SW480 (cell line): ENCODE results near the gene CADM4.
"Not testable (repeated sequence)": the region's sequence is repeated elsewhere in the genome, so short reads cannot be mapped to it uniquely, and the experiment has no call there.

Experiments used
- DNase-seq: peaks from one replicate; pipeline ENCODE4 v3.0.0-alpha.2; 2016; ENCODE audit warnings: low spot score

The CADM4 gene

GRCh38 chr19:43662487-43662886 is 22.8 kb upstream of the CADM4 start:
- DNase-seq = no peak

GRCh38 chr19:43660971-43661360 is 21.3 kb upstream of the CADM4 start:
- DNase-seq = no peak

GRCh38 chr19:43660301-43660970 is 20.8 kb upstream of the CADM4 start:
- DNase-seq = no peak

- DNase-seq = no peak
Measured at GRCh38 chr19:43658494-43658893, 18.8 kb upstream of the CADM4 start.

GRCh38 chr19:43658001-43658400 is 18.4 kb upstream of the CADM4 start:
- no peak for DNase-seq

GRCh38 chr19:43656436-43656835 is 16.8 kb upstream of the CADM4 start:
- DNase-seq = no peak

GRCh38 chr19:43652546-43652874 is 12.9 kb upstream of the CADM4 start:
- DNase-seq = no peak

GRCh38 chr19:43651758-43652545 is 12.3 kb upstream of the CADM4 start:
- peak; percentile 72 for DNase-seq

GRCh38 chr19:43650276-43650675 is 10.6 kb upstream of the CADM4 start:
- not testable (repeated sequence) for DNase-seq

- no peak for DNase-seq
Measured at GRCh38 chr19:43649514-43649913, 9.9 kb upstream of the CADM4 start.

GRCh38 chr19:43648633-43649032 is 9.0 kb upstream of the CADM4 start:
- no peak for DNase-seq

- no peak for DNase-seq
Measured at GRCh38 chr19:43644181-43644580, 4.5 kb upstream of the CADM4 start.

GRCh38 chr19:43643326-43643725 is 3.7 kb upstream of the CADM4 start:
- DNase-seq = no peak

- DNase-seq = no peak
Measured at GRCh38 chr19:43642531-43642930, 2.9 kb upstream of the CADM4 start.

GRCh38 chr19:43641333-43641732 is 1.7 kb upstream of the CADM4 start:
- DNase-seq = no peak

GRCh38 chr19:43640424-43640757 is 741 bp upstream of the CADM4 start:
- no peak for DNase-seq

GRCh38 chr19:43638995-43639518 is 593 bp downstream of the CADM4 start:
- no peak for DNase-seq

GRCh38 chr19:43638214-43638994 is 1.2 kb downstream of the CADM4 start:
- no peak for DNase-seq

- peak; percentile 67 for DNase-seq
Measured at GRCh38 chr19:43636121-43636683, 3.4 kb downstream of the CADM4 start.

- DNase-seq = not testable (repeated sequence)
Measured at GRCh38 chr19:43635561-43635940, 4.1 kb downstream of the CADM4 start.

- no peak for DNase-seq
Measured at GRCh38 chr19:43634872-43635560, 4.6 kb downstream of the CADM4 start.

GRCh38 chr19:43634506-43634871 is 5.2 kb downstream of the CADM4 start:
- DNase-seq = no peak
